ENCODE measurements around the gene LYPD6B. TPM values are rescaled to one million over a fixed set of nuclear protein-coding genes. Genes with fewer than 3 reads are reported as not detected.

LYPD6B gene
- total RNA-seq, 1 donor from 2014 or later: 1.1 TPM

DNA sequence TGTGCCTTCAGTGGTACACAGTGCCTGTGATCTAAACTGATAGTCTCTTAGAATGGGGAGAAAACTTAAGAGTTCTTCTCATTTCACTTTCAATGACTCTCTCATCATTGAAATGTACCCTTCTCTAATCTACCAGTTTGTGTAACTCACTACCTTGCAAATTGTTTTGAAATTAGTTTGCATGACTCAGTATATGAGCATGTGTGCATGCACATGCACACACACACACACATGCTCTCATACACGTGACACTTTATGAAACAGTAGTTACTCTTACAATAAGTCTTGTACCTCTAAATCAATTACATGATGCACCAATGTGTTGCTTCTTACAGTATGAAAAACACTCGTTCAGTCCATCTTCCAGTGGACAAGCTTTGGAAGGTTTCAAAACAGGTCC lies 10.6 kb downstream of the LYPD6B start:
- TF ChIP-seq, protein P1, sequence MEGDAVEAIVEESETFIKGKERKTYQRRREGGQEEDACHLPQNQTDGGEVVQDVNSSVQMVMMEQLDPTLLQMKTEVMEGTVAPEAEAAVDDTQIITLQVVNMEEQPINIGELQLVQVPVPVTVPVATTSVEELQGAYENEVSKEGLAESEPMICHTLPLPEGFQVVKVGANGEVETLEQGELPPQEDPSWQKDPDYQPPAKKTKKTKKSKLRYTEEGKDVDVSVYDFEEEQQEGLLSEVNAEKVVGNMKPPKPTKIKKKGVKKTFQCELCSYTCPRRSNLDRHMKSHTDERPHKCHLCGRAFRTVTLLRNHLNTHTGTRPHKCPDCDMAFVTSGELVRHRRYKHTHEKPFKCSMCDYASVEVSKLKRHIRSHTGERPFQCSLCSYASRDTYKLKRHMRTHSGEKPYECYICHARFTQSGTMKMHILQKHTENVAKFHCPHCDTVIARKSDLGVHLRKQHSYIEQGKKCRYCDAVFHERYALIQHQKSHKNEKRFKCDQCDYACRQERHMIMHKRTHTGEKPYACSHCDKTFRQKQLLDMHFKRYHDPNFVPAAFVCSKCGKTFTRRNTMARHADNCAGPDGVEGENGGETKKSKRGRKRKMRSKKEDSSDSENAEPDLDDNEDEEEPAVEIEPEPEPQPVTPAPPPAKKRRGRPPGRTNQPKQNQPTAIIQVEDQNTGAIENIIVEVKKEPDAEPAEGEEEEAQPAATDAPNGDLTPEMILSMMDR (conservative IDR thresholded peaks at IDR 0.05; ENCODE audit: low read depth, low read length): no peak
- no peak overlapping the region for H3K4me3 ChIP-seq (ENCODE audit: low read depth, low read length)
- no peak for DNase-seq (ENCODE audit: low read depth)

DNA sequence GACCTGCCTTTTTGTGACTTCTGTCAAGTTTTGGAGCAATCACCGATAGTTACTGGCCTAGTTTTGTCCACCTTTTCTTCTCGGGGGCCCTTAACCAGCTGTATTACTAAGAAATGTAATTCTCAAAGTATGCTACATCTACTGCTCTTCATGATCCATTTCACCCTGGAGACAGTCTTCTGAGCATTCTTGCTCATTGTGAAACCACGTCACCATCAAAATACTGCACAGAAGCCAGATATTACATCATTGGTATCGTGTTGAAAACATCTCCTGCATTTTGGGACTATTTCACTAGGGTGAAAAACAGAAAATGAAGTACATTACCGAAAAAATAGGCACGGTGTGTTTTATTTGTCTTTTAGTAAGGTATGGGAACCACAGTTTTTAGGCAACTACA lies 11.7 kb downstream of the LYPD6B start:
- no peak for DNase-seq (ENCODE audit: low read depth)
- H3K4me3 ChIP-seq (ENCODE audit: low read depth, low read length): no peak overlapping the region
- TF ChIP-seq, protein P1 (conservative IDR thresholded peaks at IDR 0.05; ENCODE audit: low read depth, low read length): no peak

DNA sequence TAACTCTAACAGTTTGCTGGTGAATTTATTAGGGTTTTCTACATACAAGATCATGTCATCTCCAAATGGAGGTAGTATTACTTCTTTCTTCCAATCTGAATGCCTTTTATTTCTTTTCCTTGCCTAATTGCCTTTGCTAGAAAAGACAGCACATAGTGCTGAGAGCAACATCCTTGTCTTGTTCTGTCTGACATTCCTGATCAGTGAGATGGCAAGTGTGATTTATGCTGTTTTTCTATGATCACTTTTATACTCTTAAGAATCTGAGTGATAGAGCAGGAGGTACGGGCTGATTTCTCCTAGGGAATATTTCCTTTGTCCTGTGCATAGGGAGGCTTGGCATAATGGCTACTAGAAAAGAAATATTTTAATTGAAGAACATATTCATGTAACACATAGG lies 17.3 kb downstream of the LYPD6B start:
- DNase-seq (ENCODE audit: low read depth): no peak
- H3K4me3 ChIP-seq (ENCODE audit: low read depth, low read length): no peak overlapping the region
- TF ChIP-seq, protein P1 (conservative IDR thresholded peaks at IDR 0.05; ENCODE audit: low read depth, low read length): no peak

GRCh38 chr2:149056541-149057255 lies 18.2 kb downstream of the LYPD6B start:
- no peak overlapping the region for H3K4me3 ChIP-seq (ENCODE audit: low read depth, low read length)
- no peak for DNase-seq (ENCODE audit: low read depth)
- TF ChIP-seq, protein P1 (conservative IDR thresholded peaks at IDR 0.05; ENCODE audit: low read depth, low read length): no peak

- H3K4me3 ChIP-seq (ENCODE audit: low read depth, low read length): no peak overlapping the region
- TF ChIP-seq, protein P1 (conservative IDR thresholded peaks at IDR 0.05; ENCODE audit: low read depth, low read length): no peak
- no peak for DNase-seq (ENCODE audit: low read depth)
These were observed 18.9 kb downstream of the LYPD6B start for GRCh38 chr2:149057401-149057800.

DNA sequence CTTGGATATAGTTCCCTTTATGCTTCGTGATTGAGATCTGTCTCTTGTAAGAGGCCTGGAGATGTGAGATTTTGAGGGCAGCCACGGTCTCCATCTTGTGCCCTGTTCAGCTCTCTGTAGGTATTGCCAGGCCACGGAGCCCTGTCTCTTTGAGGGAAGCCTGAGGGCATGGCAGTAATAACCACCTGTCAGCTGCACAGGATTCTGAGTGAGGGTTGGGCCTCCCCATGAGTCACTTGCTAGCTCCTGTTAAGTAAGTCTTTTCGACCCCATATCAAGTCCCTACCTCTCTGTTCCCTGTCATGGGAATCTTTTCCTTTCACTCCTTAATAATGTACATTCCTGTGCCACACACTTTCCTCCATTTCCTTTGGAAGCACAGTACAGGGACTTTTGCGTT lies 20.4 kb downstream of the LYPD6B start:
- no peak for DNase-seq (ENCODE audit: low read depth)
- TF ChIP-seq, protein P1 (conservative IDR thresholded peaks at IDR 0.05; ENCODE audit: low read depth, low read length): no peak
- H3K4me3 ChIP-seq (ENCODE audit: low read depth, low read length): no peak overlapping the region

- no peak for DNase-seq (ENCODE audit: low read depth)
- H3K4me3 ChIP-seq (ENCODE audit: low read depth, low read length): no peak overlapping the region
- TF ChIP-seq, protein P1 (conservative IDR thresholded peaks at IDR 0.05; ENCODE audit: low read depth, low read length): no peak
These were observed 21.3 kb downstream of the LYPD6B start for GRCh38 chr2:149059822-149060221.
